ENCODE data around the gene ATXN10. TPM values are rescaled to one million over a fixed set of nuclear protein-coding genes. Genes with fewer than 3 reads are reported as not detected.
"Not testable (repeated sequence)": the region's sequence is repeated elsewhere in the genome, so short reads cannot be mapped to it uniquely, and the experiment has no call there.

ATXN10 gene
- total RNA-seq, 1 donor from 2014 or later, result 59.6 TPM

DNA sequence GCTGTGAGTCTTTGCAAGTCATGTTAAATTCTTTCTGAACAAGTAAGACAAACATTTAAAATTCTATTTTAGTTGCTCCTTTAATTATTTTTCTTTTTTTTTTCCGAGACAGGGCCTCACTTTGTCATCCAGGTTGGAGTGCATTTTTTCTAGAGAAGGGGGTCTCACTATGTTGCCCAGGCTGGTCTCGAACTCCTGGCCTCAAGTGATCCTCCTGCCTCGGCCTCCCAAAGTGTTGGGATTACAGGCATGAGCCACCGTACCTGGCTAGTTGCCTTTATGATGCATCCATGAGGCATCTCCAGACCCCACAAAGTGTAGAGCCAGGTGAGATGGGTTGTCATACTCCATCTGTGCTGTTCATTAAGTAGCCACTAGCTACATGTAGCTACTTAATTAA is 4.4 kb downstream of the ATXN10 start:
- no peak for DNase-seq (ENCODE audit: low read depth in 2 of 2)

DNA sequence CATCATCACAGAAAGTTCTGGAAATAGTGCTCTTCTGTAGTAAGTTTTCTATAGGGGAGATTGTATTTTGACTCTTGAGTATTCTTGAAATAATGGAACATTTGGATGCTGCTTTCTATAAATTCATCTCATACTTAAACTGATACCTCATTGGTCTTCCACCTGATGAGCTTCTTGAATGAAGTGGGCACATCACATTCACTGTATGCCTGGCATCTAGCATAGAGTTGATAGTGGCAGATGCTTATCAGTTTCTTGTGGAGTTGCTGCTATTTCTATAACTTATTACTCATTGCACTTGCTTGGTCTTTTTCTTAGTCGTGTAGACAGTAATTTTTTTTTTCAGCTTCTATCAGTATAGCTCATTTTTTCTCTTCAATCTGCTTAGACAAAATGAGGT is 5.4 kb downstream of the ATXN10 start:
- DNase-seq (ENCODE audit: low read depth in 2 of 2), result no peak

DNA sequence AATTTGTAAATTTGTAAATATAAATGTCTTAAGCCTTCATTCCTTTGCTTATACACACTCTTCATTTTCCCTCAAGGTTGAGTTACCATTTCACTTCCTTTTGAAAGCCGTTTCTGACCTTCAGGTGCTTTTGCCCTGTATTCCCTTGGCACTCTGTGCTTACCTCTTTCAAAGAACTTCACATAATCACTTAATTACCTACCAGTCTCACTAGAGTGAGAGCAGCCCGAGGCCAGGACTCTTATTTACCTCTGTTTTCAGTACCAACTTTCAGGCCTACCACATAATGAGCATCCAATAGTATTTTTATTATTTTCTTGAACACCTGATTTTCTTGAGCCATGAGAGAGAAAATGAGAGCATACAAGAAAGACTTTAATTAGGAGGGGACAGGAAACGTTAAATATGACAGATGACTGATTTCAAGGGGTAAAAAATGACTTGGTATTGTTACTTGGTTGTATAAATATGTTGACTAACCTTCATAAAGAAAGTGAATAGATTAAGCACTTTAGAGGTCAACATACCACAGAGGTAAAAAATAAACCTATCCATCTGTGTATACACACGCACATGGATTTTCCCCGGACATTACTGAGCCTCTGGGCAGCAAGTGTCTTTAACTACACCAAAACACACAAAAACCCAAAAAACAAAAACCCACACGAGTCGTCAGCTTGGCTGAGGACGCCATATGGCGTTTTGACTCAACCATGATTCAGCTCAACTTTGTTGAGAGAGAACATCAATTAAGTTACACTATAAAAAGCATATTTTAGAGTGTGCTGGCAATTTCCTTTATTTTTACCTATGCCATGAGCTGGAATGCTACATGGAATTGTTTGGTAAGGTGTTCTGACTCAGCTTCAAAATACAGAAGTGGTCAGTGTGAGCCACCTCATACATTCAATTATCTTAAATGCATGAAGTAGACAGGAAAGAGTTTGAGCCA is 7.6 kb downstream of the ATXN10 start:
- peak in 1 of 2 donors; percentile 13 for DNase-seq (ENCODE audit: low read depth in 2 of 2)

DNA sequence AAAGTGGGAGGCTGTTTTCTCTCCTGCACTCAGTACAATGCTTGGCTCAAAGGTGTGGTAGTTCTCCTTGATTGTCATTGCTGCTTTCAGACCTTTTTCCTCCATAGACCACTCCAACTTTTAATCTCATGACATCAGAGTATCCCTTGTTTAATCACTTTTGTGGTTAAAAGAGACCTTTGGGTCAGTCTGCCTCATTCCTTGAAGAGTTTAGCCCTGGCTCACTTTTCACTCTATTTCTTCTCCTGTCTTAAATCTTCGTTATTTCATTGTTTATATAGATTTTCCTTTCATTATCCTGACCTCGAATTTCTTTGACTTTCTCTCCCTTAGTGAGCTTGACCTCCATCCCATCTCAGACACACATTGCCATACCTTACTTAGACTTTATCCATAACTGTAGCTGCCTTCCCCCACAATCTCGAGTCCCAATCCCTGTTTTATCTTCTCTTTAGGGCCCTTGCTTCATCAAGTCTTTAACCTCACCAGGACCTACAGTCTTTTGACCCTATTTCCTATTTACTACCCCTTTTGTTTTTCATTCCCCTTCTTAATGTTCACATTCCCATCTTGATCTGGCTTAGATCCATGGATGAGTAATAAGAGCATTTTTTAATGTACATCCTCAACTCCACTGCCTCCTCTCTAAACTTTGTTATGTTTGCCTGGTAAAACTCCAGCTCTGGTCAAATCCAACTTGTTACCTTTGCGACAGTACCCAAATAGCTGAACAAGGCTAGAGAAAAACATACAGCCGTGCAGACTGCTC is 9.5 kb downstream of the ATXN10 start:
- DNase-seq (ENCODE audit: low read depth in 2 of 2), result peak in 1 of 2 donors; percentile 23

DNA sequence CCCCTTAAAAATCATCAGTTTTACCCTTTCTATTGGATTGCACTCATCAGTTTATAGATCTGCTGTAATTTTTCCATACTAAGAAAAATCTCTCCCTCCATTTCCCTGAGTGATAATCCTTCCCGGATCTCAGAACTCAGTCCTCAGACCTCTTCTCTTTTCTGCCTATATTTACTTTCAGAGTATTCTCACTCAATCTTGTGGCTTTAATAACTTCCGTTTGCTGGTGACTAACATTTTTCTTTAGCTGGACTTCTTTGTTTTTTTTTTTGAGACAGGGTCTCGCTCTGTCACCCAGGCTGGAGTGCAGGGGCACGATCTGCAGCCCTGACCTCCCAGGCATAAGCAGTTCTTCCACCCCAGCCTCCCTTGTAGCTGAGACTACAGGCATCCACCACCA is 10.4 kb downstream of the ATXN10 start:
- no peak for DNase-seq (ENCODE audit: low read depth in 2 of 2)

DNA sequence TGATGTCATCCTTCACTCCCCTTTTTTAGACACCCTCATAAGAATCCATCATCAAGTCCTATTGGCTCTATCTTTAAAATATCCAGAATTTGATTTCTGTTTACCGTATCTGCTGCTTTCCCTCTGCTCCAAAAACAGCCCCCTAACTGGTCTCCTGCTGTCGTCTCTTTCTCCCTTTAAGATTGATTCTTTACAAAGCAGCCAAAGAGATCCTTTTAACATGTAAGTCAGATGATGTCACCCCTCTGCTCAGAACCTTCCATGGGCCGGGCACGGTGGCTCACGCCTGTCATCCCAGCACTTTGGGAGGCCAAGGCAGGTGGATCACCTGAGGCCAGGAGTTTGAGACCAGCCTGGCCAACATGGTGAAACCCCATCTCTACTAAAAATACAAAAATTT is 11.1 kb downstream of the ATXN10 start:
- DNase-seq (ENCODE audit: low read depth in 2 of 2), result not testable (repeated sequence)

DNA sequence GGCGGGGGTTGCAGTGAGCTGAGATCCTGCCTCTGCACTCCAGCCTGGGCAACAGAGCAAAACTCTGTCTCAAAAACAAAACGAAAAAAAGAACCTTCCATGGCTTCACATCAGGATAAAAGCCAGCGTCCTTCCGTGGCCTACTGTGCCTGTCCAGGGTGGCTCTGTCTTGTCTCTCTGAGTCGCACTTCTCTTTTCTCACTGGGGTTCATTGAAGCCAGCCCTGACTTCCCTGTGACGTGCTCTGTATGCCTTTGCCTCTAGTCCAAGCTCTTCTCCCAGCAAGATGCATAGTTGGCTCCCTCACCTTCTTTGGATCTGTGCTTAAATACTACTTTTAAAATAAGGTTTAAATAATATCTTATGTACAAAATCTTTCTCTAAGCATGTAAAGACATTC is 11.6 kb downstream of the ATXN10 start:
- DNase-seq (ENCODE audit: low read depth in 2 of 2), result no peak

DNA sequence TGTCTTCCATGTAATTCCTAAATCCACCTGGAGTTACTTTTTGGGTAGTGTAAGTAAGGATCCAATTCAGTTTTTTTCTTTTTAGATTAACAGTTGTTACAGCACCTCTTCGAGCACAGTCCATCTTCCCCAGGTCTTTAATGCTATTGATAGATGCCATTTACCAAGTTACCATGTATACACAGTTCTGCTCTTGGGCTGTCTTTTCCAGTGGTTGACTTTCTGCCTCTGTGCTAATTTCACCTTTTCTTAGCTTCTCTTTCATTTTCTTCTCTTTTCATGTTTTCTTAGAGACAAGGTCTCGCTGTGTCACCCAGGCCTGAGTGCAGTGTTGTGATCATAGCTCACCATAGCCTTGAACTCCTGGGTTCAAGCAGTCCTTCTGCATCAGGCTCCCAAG is 12.0 kb downstream of the ATXN10 start:
- DNase-seq (ENCODE audit: low read depth in 2 of 2), result no peak

DNA sequence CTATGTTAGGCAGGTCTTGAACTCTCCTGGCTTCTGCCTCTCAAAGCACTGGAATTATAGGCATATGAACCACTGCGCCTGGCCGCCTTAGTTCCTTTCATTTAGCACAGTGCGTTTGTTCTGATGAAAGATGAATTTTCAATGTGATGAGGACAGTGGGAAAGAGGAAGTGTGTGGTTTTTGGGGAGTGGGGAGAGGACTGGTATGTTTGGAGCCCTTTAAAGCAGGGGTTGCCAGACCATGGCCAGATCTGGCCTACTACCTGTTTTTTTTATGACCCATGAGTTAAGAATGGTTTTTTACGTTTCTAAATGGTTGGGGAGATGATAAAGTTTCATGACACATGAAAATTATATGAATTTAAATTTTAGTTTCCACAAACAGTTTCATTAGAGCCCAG is 12.5 kb downstream of the ATXN10 start:
- DNase-seq (ENCODE audit: low read depth in 2 of 2), result no peak

DNA sequence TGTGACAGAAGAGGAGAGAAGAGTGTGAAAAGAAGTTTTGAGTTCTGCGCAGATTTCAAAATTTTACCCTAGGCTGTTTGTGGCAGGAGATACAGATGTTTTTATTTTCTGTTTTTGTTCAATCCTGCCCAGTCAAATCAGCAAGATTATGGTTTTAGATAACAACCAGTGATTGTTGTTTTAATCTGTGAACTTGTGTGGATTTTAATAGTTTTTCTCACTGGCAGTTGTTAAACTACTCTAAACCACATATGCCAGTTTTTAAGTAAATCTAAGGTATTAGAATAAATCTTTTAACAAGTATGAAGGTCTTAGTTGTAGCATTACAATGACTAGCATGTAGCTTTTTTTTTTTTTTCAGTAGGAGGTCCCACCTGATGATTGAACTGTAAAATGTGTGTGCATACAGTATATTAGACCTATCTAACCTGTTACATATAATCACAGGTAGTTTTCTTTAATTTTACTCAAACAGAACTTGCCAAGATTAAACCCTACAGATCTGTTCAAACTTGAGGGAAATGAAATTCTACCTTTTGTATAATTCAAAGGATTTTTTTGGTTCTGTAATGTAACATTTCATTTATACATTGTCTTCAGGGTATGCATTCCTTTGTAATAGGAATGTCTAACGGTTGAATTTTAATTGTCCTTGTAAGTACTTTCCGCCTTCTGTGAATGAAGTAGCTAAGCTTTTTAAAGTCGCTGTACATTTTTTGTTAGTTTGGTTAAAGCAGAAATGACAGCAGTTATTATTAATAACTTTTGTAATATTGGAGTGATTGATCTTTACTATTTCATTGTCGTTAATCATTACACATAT is 13.3 kb downstream of the ATXN10 start:
- DNase-seq (ENCODE audit: low read depth in 2 of 2), result no peak

DNA sequence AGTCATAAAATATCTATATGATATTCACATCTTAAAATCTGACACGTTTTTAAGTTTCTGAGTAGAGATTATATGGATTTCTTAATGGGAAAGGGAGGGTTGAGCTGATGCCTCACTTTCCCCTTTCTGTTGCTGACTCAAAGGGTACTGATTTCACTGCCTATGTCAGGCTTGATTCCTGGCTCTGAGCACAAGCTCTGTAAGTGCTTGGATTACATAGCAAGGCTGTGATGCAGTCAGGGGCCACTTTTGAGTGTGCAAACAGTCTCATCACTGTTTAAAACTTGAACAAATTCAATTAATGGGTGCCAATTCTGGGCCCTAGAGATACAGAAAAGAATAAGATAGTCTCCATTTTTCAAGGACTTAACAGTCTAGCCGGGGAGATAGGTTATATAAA is 14.4 kb downstream of the ATXN10 start:
- no peak for DNase-seq (ENCODE audit: low read depth in 2 of 2)

DNA sequence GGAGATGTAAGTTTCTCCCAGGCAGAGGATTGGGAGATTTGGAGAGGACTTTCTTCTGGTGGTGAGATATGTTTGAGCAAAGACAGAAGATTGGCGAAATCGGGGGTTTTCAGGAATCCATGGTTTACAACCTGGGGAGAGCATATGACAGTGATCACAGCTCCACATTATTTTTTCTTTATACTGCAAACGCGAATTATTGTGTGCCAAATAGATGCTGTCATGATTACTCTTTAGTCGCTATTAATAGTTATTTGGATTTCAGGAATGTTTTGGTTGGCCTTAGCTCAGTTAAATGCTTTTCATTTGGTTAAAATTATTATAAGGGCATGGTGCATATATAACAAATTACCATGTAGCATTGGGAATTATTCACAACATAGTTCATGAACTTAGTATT is 15.2 kb downstream of the ATXN10 start:
- DNase-seq (ENCODE audit: low read depth in 2 of 2), result no peak

DNA sequence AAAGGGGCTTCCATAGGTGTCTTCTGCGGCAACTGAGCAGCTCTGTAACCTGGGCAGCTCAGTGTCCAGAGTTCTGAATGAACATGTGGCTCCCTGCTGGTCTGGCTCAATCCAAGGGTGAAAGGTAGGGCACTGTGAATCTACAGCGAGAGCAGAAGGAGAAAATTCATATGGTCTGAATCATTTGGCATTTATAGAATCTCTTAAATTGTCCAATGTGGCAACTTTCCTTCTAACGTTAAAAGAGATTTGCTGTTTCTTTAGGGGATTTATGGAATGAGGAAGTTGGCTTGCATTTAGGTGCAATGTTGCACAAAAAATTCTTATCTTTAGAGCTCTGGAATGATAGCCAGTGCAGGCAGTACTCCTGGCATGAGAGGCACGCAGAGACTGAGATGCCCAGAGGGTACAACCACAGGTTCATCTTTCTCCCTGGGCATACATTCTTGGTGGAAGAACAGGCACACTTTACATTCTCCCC is 17.0 kb downstream of the ATXN10 start:
- DNase-seq (ENCODE audit: low read depth in 2 of 2), result no peak

DNA sequence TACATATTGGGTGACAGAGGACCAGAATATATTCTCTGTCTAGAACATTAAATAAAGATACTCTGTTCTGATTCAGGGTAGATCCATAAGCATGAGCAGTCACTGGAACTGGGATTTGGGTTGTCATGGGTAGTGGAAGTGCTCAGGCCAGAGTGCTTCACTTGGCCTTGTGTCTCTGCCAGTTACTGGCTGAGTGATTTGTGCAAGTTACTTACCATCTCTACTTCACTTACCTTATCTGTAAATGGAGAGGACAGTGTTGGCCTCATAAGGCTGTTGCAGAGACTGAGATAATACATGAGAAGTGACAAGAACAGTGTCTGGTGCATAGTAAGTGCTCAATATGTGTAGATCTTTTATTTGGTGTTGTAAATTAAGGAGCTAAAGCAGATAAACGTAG is 17.6 kb downstream of the ATXN10 start:
- DNase-seq (ENCODE audit: low read depth in 2 of 2), result no peak

DNA sequence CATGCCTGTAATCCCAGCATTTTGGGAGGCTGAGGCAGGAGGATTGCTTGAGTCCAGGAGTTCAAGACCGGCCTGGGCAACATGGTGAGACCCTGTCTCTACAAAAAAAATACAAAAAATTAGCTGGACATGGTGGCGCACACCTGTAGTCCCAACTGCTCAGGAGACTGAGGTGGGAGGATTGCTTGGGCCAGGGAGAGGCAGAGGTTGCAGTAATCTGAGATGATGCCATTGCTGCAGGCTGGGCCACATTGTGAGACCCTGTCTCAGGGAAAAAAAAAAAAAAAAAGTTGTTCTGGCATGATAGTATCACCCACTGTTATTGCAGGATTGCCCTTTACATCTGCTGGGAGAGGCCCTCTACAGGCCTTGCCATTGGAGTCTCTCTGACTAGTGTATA is 18.4 kb downstream of the ATXN10 start:
- no peak for DNase-seq (ENCODE audit: low read depth in 2 of 2)

DNA sequence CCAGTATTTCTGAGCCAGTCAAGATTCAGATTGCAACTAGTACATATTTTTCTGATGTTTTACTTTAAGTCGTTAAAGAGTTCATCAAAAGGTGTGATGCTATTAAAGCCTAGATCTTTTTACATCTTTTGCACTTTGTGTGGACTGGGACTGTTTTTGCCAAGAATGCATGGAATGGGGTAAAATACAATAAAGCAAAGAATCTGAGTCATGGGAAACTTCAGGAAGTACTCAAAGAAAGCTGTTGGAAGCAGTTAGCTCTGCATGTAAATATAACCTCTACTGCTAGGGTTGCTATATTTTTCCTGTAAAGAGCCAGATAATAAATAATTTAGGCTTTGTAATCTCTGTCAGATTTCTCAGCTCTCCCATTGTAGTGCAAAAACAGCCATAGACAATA is 20.9 kb downstream of the ATXN10 start:
- DNase-seq (ENCODE audit: low read depth in 2 of 2), result peak in 1 of 2 donors; percentile 74

DNA sequence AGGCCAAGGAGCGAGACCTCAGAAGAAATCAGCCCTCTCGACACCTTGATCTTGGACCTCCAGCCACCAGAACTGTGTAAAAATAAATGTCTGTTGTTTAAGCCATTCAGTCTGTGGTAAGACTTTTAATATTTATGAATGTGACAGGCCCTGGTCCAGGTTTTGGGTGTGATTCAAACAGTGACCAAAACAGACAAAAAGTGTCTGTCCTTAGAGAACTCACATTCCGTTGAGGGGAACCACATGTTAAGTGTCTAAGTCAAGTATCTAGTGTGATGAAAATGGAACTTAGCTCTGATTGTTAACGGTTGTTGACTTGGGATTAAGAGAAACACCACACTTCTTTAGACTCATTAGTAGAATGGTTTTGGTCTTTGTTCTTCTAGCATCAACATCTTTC is 22.2 kb downstream of the ATXN10 start:
- DNase-seq (ENCODE audit: low read depth in 2 of 2), result no peak

DNA sequence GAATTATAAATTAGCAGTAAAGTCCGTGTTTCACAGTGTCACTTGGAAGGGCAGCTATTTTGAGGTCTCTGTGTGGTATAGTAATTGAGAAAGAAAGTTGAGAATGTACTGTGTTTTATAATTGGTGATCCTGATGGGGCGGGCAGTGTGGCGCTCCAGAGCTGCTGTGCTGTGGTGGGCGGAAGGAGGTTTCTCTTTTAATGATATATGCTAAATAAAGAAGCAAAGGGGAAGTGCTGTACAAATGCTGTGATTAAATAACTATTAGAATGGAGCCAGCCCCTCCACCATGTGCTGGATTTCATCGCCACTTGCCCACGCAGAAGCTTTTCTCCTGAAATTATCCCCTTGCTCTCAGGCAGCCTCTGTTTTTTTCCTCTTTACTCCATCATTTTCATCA is 24.6 kb downstream of the ATXN10 start:
- DNase-seq (ENCODE audit: low read depth in 2 of 2), result no peak

DNA sequence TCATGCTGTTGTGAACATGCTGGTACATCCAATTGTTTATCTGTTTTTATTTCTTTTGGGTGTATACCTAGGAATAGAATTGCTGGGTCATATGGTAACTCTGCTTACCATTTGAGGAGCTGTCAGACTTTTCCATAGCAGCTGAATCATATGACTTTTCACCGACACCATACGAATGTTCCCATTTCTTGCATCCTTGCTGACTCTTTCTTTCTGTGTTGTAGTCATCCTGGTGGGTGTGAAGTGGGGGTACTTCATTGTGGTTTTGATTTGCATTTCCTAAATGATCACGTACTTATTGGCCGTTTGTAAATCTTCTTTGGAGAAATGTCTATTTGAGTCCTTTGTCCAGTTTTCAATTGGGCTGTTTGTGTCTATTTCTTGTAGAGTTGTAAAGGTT is 26.5 kb downstream of the ATXN10 start:
- no peak for DNase-seq (ENCODE audit: low read depth in 2 of 2)

DNA sequence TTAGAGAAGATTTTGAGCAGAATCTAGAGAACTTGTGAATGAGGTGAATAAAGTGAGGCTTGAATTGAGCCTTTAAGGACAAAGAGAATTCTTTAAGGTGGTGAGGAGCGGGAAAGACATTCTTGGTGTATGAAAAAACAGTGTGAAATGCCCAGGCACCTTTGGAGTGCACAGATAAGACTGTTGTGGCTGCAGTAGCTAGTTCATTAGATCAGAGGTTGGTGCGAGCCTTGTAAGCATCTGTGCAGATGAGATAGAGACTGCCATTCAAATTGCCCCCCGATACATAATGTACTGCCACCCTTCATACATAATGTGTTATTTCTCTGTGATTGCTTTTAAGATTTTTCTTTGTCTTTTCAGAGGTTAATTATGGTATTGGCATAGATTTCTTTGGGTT is 31.3 kb downstream of the ATXN10 start:
- no peak for DNase-seq (ENCODE audit: low read depth in 2 of 2)

DNA sequence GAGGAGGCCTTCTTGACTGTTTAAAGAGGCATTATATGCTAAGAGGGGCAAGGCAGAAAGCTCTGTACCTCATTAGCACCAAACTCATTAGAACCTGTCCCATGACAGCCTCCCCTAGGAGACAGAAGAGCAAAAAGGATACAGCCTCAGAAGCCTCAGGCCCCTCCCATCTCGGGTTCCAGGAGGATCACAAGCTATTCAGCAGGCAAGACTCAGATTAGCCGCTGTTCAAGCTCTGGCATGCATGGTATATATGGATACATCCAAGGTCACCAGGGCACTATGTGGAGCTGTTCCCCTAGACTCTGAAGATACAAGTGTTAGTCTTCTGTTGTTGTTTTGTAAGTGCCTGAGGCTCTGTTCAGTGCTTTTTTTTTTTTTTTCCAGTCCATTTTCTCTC is 32.1 kb downstream of the ATXN10 start:
- no peak for DNase-seq (ENCODE audit: low read depth in 2 of 2)

DNA sequence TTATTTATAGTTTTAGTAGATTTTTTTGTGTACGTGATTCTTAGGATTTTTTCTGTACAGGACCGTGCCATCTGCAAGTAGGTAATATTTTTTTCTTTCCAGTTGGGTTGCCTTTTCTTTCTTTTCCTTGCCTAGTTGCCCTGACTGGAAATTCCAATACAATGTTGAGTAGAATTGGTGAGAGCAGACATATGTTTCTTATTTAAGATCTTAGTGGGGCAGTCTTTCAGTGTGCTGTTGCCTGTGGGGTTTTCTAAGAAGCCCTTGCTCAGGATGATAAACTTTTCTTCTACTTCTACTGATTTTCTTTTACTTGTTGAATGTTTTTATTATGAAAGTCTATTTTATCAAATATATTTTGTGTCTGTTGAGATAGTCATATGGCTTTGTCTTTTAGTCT is 33.0 kb downstream of the ATXN10 start:
- DNase-seq (ENCODE audit: low read depth in 2 of 2), result no peak
